HG02884 (cell line): Measurements from ENCODE around the gene KLF3.

Experiments
- ATAC-seq: cut with Tn5 transposase; IDR thresholded peaks from one replicate; pipeline ENCODE4 v1.9.1; 2021; ENCODE audit warnings: mild to moderate bottlenecking, moderate library complexity; ENCODE audit not compliant: unreplicated experiment

KLF3 gene

DNA sequence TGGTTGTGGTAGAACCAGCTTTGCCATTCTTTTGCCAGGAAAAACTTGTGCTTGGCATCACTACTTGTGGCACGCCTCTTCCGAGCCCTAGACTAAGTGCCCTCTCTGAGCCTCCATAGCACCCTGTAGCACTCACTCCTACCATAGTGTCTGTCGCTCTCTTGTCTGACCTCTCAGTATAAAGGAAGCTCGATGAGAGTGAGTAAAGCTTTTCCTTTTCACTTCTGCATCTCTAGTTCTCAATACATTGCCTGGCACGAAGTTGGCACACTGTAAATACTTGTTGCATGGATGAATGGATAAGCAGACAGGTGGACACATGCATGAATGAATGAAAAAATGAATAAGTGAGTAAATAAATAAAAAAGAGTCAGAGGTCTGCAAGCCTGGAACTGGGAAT, 70.4 kb downstream of the KLF3 start:
- no peak for ATAC-seq

DNA sequence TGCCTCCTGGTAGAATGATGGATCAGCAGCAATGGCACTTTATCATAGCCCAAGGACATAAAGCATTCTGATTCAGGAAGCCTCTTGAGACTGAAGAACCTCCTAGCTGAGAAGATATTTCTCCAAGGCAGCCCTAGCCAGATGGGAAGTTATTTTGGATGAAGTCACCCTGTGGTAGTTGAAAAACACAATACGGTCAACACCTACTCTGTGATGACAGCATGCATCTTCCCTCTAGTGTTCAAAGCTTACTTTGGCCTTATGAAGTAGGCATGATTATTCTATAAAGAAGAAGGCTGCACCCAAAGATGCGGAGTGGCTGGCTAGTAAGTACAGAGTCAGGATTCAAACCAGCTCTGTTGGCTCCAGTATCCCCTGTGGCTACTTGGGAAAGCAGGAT, 70.9 kb downstream of the KLF3 start:
- no peak for ATAC-seq

DNA sequence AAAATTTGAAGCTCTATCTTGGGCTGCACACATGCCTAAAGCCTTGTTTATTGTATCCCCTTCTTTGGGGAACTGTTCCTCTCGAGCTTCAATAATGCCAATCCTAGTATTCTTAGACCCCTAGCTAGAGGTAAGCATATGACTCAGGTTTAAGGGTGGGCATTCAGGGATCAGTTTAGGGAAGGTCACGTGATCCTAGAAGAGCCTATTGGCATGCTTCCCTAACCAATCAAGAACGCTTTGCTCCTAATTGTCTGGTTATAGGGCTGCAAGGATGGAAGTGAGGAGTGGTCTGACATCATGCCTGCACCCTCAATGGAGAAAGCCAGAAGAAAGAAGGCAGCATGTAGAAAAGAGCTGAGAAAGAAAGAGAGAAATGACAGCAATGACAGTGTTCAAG, 71.9 kb downstream of the KLF3 start:
- ATAC-seq = no peak

DNA sequence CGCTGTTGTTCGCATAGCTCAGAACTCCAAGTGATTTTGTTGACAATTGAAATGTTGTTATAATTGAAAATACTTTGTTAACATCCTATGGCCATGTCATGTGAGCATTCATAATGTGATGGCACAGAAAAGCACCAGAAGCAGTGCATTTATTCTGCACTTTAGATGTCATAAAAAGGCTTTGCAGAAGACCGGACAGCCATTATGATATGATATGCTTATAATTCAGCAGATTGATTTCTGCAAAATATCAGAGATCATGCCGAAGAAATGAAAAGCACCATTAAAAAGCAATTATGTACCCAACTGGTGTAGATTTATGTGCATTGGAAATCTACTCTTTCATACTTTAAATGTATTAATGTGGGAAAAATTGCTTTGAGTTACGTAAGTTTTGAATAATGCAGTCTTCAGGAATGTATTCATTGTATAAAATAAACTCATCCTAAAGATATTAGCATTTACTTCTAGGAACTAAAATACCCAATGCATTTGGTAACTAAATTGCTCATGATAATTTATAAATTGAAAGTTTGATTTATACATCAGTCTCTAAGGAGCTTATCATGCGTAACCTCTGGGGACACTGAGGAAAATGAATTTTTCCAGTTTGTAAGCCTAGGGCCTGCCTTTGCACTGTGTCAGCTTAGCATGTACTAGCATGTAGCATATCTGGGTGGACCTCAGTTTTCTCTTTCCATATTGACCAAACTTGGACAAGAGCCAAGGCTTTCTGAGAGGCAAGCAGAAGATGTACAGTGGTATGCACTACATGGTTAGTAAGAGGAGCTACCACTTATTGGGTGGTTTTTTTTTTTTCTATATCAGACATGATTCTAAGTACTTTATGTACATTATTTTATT, 75.2 kb downstream of the KLF3 start:
- no peak for ATAC-seq

- no peak for ATAC-seq
Measured at GRCh38 chr4:38740303-38740702, 76.3 kb downstream of the KLF3 start.

DNA sequence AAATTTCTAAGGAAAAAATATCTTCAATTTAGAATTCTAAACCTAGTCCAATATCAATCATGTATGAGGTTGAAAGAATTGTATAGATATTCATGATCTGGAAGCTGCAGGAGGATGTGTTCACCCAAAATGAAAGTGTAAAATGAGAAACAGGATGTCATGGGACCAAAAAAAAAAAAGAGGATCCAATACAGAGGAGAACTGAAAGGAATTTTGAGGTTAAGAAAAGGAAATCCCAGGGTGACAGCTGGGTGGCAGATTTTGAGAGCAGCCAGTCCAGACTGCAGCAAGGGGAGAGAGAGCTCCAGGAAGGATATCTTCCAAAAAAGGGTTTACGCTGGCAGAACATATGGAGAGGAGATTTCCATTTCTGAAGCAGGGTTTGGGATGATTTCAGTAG, 79.9 kb downstream of the KLF3 start:
- no peak for ATAC-seq

DNA sequence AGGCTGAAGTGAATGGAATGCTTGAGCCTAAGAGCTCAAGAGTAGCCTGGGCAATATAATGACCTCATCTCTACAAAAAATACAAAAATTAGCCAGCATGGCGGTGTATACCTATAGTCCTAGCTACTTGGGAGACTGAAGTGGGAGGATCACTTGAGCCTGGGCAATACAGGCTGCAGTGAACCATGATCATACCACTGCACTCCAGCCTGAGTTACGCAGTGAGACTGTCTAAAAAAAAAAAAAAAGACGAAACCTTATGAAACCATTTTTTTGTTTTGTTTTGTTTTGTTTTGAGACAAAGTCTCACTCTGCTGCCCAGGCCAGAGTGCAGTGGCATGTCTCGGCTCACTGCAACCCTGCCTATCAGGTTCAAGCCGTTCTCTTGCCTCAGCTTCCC, 81.9 kb downstream of the KLF3 start:
- ATAC-seq = no peak

DNA sequence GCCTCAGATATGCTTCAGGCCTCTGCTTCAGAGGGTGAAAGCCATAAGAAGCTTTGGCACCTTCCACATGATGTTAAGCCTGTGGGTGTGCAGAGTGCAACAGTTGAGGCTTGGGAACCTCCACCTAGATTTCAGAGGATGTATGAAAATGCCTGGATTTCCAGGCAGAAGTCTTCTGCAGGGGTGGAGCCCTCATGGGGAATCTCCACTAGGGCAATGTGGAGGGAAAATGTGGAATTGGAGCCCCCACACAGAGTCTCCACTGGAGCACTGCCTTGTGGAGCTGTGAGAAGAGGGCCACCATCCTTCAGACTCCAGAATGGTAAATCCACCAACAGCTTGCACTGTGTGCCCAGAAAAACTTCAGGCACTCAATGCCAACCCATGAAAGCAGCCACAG, 83.6 kb downstream of the KLF3 start:
- no peak for ATAC-seq

GRCh38 chr4:38749336-38749735, 85.3 kb downstream of the KLF3 start:
- ATAC-seq = no peak
